ENCODE measurements around the gene RGMA.

DNA sequence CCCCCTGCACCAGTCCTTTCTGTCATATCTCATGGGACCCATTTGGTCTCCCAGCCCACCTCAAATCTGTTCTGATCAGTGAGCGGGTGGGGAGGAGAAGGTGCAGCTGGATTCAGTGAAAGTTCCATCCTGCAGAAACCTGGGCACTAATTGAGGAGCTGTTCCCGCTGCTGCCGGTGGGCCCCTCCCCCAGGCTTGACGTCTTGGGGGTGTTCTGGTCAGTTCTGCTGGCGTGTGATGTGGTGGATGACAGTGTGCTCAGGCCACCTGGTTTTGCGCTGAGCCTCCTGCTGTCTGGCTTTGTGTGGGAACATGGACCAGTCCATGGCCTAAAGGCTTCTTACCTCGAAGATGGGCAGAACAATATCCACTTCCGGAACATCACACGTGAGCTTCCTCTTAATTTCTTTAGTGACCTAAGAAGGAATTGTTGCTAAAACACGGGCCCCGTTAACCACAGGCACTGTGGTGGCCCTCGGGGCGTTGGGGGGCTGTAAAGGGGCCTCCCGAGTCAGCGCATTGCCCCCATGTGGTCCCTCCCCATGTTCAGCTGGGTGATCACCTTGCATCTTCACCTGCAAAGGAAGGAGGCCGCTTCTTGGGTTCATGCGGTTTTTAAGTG, 59.7 kb downstream of the RGMA start:
- TF ChIP-seq, protein P1, sequence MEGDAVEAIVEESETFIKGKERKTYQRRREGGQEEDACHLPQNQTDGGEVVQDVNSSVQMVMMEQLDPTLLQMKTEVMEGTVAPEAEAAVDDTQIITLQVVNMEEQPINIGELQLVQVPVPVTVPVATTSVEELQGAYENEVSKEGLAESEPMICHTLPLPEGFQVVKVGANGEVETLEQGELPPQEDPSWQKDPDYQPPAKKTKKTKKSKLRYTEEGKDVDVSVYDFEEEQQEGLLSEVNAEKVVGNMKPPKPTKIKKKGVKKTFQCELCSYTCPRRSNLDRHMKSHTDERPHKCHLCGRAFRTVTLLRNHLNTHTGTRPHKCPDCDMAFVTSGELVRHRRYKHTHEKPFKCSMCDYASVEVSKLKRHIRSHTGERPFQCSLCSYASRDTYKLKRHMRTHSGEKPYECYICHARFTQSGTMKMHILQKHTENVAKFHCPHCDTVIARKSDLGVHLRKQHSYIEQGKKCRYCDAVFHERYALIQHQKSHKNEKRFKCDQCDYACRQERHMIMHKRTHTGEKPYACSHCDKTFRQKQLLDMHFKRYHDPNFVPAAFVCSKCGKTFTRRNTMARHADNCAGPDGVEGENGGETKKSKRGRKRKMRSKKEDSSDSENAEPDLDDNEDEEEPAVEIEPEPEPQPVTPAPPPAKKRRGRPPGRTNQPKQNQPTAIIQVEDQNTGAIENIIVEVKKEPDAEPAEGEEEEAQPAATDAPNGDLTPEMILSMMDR (IDR thresholded peaks at IDR 0.05), result no peak
- TF ChIP-seq POLR2A (IDR thresholded peaks at IDR 0.05) (no peak), EP300 (IDR thresholded peaks at IDR 0.05) (no peak)

All from tibial nerve (tissue), 4 donors.